ENCODE results near the gene SPDYC. TPM values are rescaled to one million over a fixed set of nuclear protein-coding genes. Genes with fewer than 3 reads are reported as not detected.

Gene SPDYC
- total and polyA plus RNA-seq, 2 of the 13 experiments (the other 11 are each of a cell fraction or from before 2014, with no cell fraction given), result 0.15 to 0.33 TPM

DNA sequence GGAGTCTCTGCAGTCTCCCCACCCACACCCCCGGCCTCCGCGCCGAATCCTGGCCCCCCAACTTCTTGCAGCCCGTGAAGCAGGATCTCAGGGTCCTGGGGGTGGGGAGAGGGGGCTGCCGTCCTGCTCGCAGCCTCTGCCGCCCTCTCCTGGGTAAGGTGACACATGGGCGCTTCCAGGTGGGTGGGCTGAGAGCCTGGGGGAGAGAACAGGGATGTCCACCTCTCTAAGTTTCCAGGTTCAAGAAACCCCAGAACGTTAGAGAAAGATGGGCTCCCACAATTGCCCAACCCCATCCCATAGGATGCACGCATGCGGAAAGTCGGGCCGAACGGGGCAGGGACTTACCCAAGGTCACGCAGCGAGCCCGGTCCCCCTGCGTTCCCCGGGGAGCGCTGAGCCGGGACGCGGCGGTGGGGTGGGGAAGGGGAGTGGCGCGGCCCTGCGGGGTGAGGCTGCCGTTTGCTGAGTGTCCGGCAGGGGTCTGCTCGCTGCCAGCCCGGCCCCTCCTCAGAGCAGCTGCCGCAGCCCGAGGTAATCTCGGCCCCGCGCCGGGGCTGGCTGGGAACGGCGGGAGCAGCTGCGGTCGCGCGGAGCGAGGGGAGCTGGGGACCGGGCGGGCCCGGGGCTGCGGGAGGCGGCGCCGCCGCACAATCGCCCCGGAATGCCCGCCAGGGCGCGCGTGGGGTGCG is 11.0 kb downstream of the SPDYC start (continued):
- peak; percentile 70 for TF ChIP-seq PHF8 (CRISPR knock-in tag; IDR thresholded peaks at IDR 0.05)
- TF ChIP-seq SOX6 (IDR thresholded peaks at IDR 0.05), result no peak
- TF ChIP-seq SOX6 (CRISPR knock-in tag; IDR thresholded peaks at IDR 0.05), result peak; percentile 27; the same call in 1 of the 2 replicates
- no peak for TF ChIP-seq ATF2 (CRISPR knock-in tag; IDR thresholded peaks at IDR 0.05)
- TF ChIP-seq U2AF1 (optimal IDR thresholded peaks at IDR 0.05; ENCODE audit: low read depth, low read length), result no peak
- no peak for TF ChIP-seq ZNF224 (CRISPR knock-in tag; IDR thresholded peaks at IDR 0.05)
- no peak for TF ChIP-seq ZSCAN22 (CRISPR knock-in tag; IDR thresholded peaks at IDR 0.05)
- TF ChIP-seq, protein P1, sequence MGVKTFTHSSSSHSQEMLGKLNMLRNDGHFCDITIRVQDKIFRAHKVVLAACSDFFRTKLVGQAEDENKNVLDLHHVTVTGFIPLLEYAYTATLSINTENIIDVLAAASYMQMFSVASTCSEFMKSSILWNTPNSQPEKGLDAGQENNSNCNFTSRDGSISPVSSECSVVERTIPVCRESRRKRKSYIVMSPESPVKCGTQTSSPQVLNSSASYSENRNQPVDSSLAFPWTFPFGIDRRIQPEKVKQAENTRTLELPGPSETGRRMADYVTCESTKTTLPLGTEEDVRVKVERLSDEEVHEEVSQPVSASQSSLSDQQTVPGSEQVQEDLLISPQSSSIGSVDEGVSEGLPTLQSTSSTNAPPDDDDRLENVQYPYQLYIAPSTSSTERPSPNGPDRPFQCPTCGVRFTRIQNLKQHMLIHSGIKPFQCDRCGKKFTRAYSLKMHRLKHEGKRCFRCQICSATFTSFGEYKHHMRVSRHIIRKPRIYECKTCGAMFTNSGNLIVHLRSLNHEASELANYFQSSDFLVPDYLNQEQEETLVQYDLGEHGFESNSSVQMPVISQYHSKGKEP (CRISPR knock-in tag; IDR thresholded peaks at IDR 0.05), result no peak
- TF ChIP-seq TRIM22 (IDR thresholded peaks at IDR 0.05), result no peak
- no peak; the same call in 1 of the 2 replicates for TF ChIP-seq ZNF773 (CRISPR knock-in tag; IDR thresholded peaks at IDR 0.05; ENCODE audit: borderline replicate concordance)
- TF ChIP-seq, protein P2, sequence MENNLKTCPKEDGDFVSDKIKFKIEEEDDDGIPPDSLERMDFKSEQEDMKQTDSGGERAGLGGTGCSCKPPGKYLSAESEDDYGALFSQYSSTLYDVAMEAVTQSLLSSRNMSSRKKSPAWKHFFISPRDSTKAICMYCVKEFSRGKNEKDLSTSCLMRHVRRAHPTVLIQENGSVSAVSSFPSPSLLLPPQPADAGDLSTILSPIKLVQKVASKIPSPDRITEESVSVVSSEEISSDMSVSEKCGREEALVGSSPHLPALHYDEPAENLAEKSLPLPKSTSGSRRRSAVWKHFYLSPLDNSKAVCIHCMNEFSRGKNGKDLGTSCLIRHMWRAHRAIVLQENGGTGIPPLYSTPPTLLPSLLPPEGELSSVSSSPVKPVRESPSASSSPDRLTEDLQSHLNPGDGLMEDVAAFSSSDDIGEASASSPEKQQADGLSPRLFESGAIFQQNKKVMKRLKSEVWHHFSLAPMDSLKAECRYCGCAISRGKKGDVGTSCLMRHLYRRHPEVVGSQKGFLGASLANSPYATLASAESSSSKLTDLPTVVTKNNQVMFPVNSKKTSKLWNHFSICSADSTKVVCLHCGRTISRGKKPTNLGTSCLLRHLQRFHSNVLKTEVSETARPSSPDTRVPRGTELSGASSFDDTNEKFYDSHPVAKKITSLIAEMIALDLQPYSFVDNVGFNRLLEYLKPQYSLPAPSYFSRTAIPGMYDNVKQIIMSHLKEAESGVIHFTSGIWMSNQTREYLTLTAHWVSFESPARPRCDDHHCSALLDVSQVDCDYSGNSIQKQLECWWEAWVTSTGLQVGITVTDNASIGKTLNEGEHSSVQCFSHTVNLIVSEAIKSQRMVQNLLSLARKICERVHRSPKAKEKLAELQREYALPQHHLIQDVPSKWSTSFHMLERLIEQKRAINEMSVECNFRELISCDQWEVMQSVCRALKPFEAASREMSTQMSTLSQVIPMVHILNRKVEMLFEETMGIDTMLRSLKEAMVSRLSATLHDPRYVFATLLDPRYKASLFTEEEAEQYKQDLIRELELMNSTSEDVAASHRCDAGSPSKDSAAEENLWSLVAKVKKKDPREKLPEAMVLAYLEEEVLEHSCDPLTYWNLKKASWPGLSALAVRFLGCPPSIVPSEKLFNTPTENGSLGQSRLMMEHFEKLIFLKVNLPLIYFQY (CRISPR knock-in tag; IDR thresholded peaks at IDR 0.05; ENCODE audit: borderline replicate concordance), result no peak
- no peak for TF ChIP-seq RFXAP (CRISPR knock-in tag; IDR thresholded peaks at IDR 0.05; ENCODE audit: borderline replicate concordance)
- TF ChIP-seq, protein P3, sequence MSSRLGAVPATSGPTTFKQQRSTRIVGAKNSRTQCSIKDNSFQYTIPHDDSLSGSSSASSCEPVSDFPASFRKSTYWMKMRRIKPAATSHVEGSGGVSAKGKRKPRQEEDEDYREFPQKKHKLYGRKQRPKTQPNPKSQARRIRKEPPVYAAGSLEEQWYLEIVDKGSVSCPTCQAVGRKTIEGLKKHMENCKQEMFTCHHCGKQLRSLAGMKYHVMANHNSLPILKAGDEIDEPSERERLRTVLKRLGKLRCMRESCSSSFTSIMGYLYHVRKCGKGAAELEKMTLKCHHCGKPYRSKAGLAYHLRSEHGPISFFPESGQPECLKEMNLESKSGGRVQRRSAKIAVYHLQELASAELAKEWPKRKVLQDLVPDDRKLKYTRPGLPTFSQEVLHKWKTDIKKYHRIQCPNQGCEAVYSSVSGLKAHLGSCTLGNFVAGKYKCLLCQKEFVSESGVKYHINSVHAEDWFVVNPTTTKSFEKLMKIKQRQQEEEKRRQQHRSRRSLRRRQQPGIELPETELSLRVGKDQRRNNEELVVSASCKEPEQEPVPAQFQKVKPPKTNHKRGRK (CRISPR knock-in tag; IDR thresholded peaks at IDR 0.05), result 0 out of 2 replicates have a peak, but pooled peaks have one; percentile 47
- no peak for TF ChIP-seq SKIL (CRISPR knock-in tag; IDR thresholded peaks at IDR 0.05; ENCODE audit: borderline replicate concordance)
- TF ChIP-seq BHLHE40 (IDR thresholded peaks at IDR 0.05; ENCODE audit: low read length), result no peak
- no peak for TF ChIP-seq FLYWCH1 (CRISPR knock-in tag; IDR thresholded peaks at IDR 0.05)
- no peak for TF ChIP-seq ZNF552 (CRISPR knock-in tag; IDR thresholded peaks at IDR 0.05; ENCODE audit: borderline replicate concordance)

All from HepG2 (cell line).